ENCODE results near the gene LRRC2.

- TF ChIP-seq CTCF (IDR thresholded peaks at IDR 0.05), result no peak
- no peak for TF ChIP-seq REST (IDR thresholded peaks at IDR 0.05; ENCODE audit: insufficient read depth in 1 of 2, low read depth in 2 of 2, low read length in 1 of 2)
- TF ChIP-seq SIN3A (IDR thresholded peaks at IDR 0.05; ENCODE audit: borderline replicate concordance, insufficient read depth, low read depth, low read length), result no peak
Observed at GRCh38 chr3:46539443-46540005, 26.6 kb downstream of the LRRC2 start.

Data from Panc1 (cell line).